Nephron progenitor cell (in vitro differentiated cells): ENCODE results near the gene TRAF1.
A peak's percentile ranks its signal among the peaks of the same experiment; 100 is the strongest.

Experiments
- DNase-seq: peaks from one replicate; pipeline ENCODE4 v3.0.0; 2021
- H3K27ac Mint-ChIP-seq: 2 replicates; pipeline ENCODE4 v1.8.0; 2021; ENCODE audit warnings: mild to moderate bottlenecking, moderate library complexity, mixed read lengths
- H3K27me3 Mint-ChIP-seq: 2 replicates; pipeline ENCODE4 v1.8.0; 2021; ENCODE audit warnings: mild to moderate bottlenecking, low read depth, mixed read lengths; ENCODE audit not compliant: poor library complexity
- H3K36me3 Mint-ChIP-seq: 2 replicates; pipeline ENCODE4 v1.8.0; 2021; ENCODE audit warnings: low read depth, mixed read lengths
- H3K4me1 Mint-ChIP-seq: 2 replicates; pipeline ENCODE4 v1.8.0; 2021; ENCODE audit warnings: mixed read lengths
- H3K4me3 Mint-ChIP-seq: 2 replicates; pipeline ENCODE4 v1.8.0; 2021; ENCODE audit warnings: mild to moderate bottlenecking, moderate library complexity, mixed read lengths
- H3K9me3 Mint-ChIP-seq: 2 replicates; pipeline ENCODE4 v1.8.0; 2021; ENCODE audit warnings: mild to moderate bottlenecking, moderate library complexity, mixed read lengths
- CTCF ChIP-seq: fragments of 200-600 bp; sonication (generic); IDR thresholded peaks from 2 replicates; pipeline ENCODE4 v1.5.0; 2021; ENCODE audit warnings: antibody characterized with exemption

The TRAF1 gene

DNA sequence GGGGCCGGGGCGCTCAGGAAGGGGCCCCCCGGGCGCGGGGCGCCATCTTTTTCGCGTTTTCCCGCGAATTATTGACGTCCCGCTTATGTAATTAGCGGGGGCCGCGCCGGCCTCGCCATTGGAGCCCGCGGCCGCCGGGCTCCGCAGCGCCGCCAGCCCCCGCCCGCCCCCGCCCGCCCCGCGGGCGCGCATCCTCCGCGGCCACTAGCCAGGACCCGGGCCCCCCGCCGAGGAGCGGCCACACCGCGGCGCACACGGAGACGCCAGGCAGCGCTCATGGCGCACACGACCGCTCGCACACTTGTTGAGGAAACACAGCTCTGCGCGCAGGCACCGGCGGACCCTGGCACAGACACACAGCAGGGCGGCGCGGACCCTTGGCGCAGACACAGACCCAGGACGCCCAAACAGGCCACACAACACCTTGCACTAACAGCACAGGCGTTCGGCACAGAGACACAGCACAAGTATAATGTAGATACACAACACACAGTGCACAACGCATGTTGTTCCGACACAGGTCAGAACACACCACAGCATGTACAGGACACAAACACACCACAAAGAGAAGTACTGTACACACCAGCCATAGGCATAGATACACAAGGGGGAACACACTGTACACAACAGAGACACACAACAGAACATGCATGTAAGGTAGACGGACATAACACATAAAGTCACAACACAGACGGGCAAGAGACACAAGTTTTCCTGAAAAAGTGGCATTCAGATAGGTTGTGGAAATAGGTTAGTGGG lies 49.1 kb downstream of the TRAF1 start:
- H3K4me1 Mint-ChIP-seq = peaks cover 30% of the 10 kb centered on the region
- peaks cover 15% of the 10 kb centered on the region for H3K36me3 Mint-ChIP-seq
- no peak for TF ChIP-seq CTCF
- H3K9me3 Mint-ChIP-seq = no peaks in the 10 kb centered on the region
- peaks cover 39% of the 10 kb centered on the region for H3K27me3 Mint-ChIP-seq
- H3K4me3 Mint-ChIP-seq = peak overlapping the region; percentile 87
- no peak overlapping the region for H3K27ac Mint-ChIP-seq
- DNase-seq = peak; percentile 82

DNA sequence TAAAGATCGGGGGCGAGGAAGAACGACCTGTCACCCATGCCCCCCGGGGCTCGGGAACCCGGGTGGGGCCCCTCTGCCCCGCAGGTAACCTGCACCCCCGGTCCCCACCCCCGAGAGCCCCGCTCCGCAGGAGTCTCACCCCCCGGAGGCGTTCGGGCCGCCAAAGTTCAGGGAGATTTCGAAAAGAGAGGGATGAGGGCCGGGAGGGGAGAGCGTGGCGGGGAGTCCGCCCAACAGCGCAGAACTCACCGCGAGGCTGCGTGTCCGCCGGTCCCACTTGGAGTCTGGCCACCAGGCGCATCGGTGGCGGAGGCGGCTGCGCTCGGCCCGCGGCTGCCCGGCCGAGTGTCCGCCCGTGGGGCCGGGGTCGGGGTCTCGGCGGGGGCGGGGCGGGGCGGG lies 49.8 kb downstream of the TRAF1 start, which contains the start of gene PHF19:
PHF19 (minus strand) TSS at position 347 of the 399 bp plus-strand sequence. CDS start 2,447 bp downstream, outside the sequence.
- Mint-ChIP-seq H3K27me3 (peaks cover 39% of the 10 kb centered on the region), H3K36me3 (peaks cover 20% of the 10 kb centered on the region), H3K9me3 (no peaks in the 10 kb centered on the region), H3K4me3 (peak within 1 kb of the TSS; percentile 87), H3K4me1 (peaks cover 30% of the 10 kb centered on the region), H3K27ac (no peak within 1 kb of the TSS)
- DNase-seq = no peak
- TF ChIP-seq CTCF = no peak

DNA sequence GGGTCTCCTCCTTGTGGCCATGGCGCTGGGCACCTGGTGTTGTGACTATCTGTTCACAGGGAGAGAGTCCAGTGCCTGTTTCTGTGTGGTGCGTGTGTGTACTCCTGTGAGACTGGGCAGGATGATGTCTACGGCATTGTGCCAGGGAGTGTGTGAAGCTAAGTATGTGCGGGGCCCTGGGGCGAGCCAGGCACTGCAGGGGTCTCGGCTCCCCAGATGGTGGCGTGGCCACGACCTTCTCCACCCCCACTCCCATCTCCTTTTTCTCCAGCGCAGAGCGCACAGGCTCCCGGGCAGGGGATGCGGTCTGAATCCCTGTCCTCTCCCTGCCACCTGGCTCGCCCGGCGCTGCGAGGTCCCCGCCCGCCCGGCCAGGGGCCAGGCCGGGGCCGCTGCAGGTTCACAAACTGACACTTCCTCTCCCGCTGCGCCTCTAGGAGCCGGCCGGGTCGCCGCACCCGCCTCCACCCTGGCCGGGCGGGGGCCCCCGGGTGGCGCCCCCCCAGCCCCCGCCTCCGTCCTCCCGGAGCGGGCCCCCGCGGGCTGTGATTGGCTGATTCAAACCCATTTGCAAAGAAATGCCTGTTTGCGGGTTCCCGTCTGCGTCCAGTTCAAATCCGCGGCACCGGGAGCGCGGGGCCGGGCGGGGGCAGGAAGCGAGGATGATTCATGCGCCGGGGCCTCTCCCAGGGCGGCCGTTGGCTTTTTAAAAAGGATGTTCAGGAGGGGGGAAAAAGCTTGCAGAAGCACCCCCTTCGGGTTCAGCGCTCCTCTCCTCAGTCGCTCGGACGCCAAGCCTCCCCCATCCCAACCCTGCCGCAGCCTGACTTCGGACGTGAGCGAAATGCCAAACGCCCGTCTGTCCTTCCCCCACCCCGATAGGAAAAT lies 50.4 kb downstream of the TRAF1 start:
- Mint-ChIP-seq H3K27ac (no peak overlapping the region), H3K4me3 (peak overlapping the region; percentile 77), H3K36me3 (peaks cover 25% of the 10 kb centered on the region), H3K9me3 (no peaks in the 10 kb centered on the region), H3K27me3 (peaks cover 38% of the 10 kb centered on the region), H3K4me1 (peaks cover 30% of the 10 kb centered on the region)
- TF ChIP-seq CTCF = no peak
- DNase-seq = peak; percentile 75

GRCh38 chr9:120875643-120875953 lies 51.0 kb downstream of the TRAF1 start:
- Mint-ChIP-seq H3K4me1 (peaks cover 30% of the 10 kb centered on the region), H3K9me3 (no peaks in the 10 kb centered on the region), H3K4me3 (peak overlapping the region; percentile 77), H3K36me3 (peaks cover 28% of the 10 kb centered on the region), H3K27me3 (peaks cover 40% of the 10 kb centered on the region), H3K27ac (no peak overlapping the region)
- TF ChIP-seq CTCF = no peak
- no peak for DNase-seq

GRCh38 chr9:120875195-120875565 lies 51.4 kb downstream of the TRAF1 start:
- H3K4me1 Mint-ChIP-seq = peaks cover 30% of the 10 kb centered on the region
- no peak for DNase-seq

More at GRCh38 chr9:120875195-120875565, 51.4 kb downstream of the TRAF1 start:
- Mint-ChIP-seq H3K27ac (no peak overlapping the region), H3K4me3 (peak overlapping the region; percentile 77), H3K27me3 (peaks cover 37% of the 10 kb centered on the region), H3K36me3 (peaks cover 28% of the 10 kb centered on the region), H3K9me3 (no peaks in the 10 kb centered on the region)
- TF ChIP-seq CTCF = no peak
